Measurements from ENCODE around the gene ASPHD1.
"Not testable (repeated sequence)": the region's sequence is repeated elsewhere in the genome, so short reads cannot be mapped to it uniquely, and the experiment has no call there.

ASPHD1 gene

DNA sequence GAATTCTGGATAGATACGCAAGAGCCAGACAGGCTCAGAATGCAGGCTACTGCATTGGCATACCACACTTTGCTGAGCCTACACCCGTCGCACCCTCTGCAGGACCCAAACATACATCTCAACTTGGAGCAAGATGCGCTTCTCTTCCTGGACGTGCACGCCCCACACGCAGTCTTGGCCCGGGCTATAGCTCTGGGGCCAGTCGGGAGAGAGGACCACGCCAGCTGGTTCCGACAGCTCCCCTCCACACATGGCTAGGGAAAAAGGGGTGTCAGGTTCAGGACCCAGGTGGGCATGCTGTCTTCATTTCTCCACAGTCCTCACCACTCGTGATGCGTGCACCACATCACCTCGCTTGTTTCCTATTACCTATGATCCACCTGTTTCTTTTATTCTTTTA, 22.1 kb upstream of the ASPHD1 start:
- DNase-seq, result no peak

DNA sequence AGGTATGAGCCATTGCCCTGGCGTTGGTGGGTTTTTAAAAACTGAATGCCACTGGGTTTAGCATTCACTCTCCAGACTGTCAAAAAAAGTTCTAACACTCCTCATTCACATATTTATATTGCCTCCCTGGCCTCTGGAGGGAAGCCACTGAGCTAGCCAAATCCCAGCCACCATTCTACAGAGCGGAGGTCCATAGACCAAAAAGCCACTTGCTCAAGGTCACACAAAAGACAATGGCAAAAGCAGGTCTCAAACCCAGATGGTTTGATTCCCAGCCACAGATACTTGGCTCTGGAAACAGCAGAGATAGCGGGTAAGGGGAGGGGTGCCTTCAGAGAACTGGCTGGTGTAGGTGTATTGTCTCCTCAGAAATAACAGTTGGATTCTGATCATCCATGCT, 19.2 kb upstream of the ASPHD1 start:
- no peak for DNase-seq

DNA sequence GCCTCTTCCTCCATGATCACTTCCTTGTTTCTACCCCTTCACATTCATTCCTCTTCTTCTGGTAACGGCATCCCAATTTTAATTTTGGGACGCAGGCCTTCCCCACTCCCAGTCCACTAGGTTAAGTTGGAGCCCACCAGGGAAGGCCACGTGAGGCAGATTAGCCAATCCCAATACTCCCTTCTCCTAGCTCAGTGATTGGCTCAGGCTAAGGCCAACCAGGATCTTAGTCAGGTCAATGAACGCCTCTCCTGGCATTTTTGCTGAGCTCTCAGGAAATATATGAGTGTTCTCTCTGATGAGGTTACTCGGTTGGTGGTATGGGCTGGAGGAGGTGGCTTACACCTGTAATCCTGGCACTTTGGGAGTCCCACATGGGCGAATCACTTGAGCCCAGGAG, 16.3 kb upstream of the ASPHD1 start:
- no peak for DNase-seq

DNA sequence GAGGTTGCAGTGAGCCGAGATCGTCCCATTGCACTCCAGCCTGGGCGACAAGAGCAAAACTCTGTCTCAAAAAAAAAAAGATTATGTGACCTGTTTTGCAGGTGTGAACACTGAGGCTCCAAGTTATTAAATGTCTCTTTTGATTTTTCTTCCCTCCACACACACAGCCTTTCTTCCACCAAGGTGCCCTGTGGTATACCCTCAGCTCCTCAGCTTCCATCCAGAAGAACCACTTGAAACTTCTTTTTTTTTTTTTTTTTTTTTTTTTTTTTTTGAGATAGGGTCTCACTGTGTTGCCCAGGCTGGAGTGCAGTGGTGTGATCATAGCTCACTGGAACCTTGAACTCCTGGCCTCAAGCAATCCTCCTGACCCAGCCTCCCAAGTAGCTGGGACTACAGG, 10.9 kb upstream of the ASPHD1 start:
- not testable (repeated sequence) for DNase-seq

DNA sequence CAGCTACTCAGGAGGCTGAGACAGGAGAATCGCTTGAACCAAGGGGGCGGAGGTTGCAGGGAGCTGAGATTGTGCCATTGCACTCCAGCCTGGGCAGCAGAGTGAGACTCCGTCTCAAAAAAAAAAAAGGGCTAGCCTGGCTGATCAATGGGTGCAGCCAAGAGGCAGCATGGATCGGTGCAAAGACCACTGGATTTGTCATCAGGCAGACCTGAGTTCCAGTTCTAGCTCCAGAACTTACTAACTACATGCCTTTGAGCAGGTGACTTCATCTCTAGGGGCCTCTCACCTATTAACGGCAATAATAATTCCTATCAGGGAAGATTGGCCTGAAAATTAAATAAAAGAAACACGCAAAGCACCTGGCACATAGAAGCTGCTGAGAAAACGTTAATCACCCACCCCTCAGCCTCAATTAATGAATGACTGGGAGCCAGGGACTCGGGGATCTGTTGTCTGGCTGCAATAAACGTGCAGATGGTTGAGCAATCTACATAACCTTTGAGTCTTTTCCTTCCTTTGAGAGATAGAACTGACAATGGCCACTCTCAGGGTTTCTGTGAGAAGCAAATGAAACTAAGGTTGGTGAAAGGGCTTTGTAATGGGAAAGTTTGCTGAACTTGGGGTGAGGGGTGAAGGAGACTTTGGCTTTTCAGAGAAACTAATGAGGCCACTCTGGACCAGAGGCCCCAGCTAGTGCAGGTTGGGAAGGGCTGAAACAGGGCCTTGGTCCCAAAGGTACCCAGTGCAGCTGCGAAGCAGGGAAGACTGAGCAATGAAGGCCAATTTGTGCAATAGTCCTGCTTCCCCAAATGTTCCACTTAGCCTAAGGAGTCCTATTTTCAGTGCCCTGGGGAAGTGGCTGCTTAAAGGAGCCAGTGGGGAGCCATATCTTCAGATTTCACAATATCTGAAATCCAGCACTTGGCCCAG, 8.5 kb upstream of the ASPHD1 start:
- DNase-seq, result no peak

DNA sequence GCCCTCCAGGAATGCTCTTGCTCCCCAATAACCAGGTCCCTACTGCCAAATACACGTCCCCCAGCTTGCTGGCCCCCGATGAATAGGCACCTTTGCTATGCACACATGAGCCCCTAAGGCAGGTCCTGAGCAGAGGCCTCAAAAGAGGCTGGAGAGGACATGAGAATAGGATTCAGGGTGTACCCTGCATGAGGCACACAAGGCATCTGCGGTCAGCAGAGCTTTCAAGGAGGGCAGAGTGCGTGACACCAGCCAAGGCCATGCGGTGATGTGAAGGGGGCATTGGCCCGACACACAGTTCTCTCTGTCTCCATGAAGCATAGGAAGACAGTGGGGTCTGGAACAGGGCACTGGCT, 7.9 kb upstream of the ASPHD1 start:
- DNase-seq, result no peak

- DNase-seq, result no peak
Observed at GRCh38 chr16:29893553-29893952, 6.7 kb upstream of the ASPHD1 start.

DNA sequence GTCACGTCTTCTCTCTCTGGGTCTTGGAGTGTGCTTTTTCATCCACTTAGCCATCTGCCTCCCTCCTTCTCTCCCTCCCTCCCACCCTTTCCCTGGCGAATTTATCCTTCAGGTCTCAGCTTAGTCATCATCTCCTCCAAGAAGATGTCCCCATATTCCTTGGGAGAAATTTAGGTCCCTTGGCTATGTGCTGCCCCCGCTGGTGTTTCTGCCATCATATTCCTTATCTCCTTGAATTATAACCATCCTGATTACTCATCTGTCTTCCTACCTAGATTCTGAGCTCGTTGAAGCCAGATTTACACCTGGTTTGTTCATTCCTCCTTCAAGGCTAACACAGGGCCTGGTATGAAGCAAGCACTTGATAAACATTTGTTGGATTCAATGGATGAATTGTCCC, 5.9 kb upstream of the ASPHD1 start:
- no peak for DNase-seq

GRCh38 chr16:29896841-29897240, 3.4 kb upstream of the ASPHD1 start:
- DNase-seq, result no peak

DNA sequence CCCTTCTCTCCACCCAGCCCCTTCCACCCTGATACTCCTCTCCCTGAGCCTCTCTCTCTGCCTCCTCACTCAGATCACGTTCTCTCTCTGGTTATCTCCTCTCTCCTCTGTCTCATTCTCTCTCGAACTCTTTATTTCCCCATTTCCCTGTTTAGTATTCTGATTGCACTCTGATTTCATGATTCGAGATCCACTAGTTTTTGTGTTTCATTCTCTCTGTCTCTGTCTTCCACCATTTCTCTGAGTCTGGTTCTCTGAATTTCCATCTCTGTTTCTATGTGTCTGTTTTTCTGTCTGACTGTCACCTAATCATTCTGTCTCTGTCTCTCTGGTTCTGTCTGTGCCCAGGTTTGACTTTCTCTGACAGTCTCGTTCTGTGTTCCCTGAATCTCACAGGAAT, 3.0 kb upstream of the ASPHD1 start:
- DNase-seq, result no peak

GRCh38 chr16:29898135-29898803, 2.0 kb upstream of the ASPHD1 start:
- DNase-seq, result no peak

GRCh38 chr16:29898804-29899515, 1.3 kb upstream of the ASPHD1 start:
- no peak for DNase-seq

DNA sequence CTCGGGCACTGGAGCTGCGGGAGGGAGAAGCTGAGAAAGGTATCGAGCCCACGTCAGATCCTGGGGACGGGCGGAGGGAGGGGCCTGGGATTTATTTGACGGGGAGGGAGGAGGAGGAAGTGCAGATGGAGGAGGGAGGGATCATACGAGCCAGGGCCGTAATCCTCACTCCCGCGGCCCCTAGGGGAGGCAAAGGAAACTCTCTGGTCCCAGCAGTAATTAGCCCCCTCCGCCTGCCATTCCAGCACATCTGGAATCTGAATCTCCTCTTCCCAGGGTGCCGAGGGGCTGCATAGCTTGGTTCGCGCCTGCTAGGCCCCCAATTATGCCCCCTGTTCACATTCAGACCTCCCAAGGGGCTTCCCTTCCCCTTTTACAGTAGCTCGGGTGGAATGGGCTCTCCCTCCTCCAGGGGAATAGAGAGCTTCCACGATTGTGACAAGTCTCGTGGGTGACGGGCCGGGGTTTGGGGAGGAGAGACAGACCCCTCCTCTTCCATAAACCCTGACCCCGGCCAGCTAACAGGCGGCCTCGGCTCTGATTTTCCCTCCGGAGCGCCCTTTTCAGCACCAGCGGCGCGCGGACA, 679 bp upstream of the ASPHD1 start, which contains the start of gene SEZ6L2:
Gene SEZ6L2, minus strand, starts transcription at position 35 of the 586 bp plus-strand sequence. CDS start 531 bp downstream, outside the sequence.
- DNase-seq, result peak; percentile 77

DNA sequence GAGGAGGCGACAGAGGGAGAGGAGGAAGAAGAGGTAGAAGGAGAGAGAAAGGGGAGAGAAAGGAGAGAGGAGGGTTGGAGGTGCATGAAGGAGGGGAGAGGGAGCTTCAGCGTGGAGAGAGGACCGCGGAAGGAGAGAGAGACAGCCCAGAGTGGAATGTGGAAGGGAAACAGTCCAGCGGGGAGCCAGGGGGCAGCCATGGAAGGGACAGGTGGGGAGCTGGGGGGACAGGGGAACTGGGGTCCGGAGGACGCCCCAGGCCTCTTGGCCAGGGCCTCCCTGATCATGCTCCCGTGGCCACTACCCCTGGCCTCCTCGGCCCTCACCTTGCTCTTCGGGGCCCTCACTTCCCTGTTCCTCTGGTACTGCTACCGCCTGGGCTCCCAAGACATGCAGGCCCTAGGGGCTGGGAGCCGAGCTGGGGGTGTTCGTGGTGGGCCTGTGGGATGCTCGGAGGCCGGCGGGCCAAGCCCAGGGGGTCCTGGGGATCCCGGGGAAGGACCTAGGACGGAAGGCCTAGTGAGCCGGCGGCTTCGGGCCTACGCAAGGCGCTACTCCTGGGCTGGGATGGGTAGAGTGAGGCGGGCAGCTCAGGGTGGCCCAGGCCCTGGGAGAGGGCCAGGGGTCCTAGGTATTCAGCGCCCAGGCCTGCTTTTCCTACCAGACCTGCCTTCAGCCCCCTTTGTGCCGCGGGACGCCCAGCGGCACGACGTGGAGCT, 759 bp downstream of the ASPHD1 start:
- DNase-seq, result no peak

GRCh38 chr16:29901607-29901945, 1.3 kb downstream of the ASPHD1 start:
- DNase-seq, result no peak

DNA sequence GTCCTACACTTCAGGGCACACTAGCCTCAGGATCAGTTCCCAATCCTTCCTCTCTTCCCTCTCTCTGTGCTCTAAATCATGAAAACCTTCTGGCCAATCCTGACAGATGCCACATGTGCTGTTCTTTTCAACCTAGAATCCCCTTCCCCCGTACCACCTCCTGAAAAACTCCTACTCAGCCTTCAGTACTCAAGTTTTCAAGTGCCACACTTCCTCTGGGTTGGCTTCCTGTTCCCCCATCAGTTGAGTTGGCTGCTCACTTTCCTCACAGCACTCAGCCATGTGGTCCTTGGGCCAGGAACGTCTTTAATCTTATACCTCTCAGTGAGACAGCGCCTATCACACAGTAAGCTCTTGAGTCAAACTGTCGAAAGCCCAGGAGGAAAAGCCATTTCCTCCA, 3.3 kb downstream of the ASPHD1 start:
- no peak for DNase-seq

DNA sequence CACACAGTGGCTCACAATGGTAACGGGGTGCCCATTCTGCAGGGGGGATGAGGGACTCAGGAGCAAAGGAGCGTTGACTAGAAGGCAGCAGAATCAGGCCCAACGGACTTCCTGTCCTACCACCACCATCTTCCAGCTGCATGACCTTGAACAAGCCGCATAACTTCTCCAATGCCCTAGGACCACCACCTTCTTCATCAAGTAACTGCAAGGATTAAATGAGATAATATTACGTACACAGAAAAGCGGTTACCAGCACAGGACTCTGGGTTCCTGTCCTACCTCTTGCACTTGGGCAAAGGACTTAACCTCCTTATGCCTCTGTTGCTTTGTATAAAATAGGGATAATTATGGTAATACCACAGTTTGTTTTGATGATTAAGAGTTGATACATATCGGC, 4.7 kb downstream of the ASPHD1 start:
- DNase-seq, result no peak

DNA sequence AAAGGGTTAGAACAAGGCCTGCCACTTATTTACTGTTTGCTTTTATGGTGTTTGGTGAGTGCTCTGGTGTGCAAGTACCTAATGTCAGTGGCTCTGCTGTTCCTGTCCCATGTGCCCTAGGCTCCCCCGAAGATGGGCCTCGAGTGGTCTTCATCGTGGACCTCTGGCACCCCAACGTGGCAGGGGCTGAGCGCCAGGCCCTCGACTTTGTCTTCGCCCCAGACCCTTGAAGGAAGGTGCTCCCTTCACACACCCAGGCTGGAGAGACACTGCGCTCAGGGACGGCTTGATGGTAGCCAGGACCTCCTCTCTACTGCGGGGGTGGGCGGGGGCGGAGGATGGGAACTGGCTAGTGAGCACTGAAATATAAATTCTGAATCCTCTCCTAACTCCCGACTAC, 5.4 kb downstream of the ASPHD1 start:
- no peak for DNase-seq

DNA sequence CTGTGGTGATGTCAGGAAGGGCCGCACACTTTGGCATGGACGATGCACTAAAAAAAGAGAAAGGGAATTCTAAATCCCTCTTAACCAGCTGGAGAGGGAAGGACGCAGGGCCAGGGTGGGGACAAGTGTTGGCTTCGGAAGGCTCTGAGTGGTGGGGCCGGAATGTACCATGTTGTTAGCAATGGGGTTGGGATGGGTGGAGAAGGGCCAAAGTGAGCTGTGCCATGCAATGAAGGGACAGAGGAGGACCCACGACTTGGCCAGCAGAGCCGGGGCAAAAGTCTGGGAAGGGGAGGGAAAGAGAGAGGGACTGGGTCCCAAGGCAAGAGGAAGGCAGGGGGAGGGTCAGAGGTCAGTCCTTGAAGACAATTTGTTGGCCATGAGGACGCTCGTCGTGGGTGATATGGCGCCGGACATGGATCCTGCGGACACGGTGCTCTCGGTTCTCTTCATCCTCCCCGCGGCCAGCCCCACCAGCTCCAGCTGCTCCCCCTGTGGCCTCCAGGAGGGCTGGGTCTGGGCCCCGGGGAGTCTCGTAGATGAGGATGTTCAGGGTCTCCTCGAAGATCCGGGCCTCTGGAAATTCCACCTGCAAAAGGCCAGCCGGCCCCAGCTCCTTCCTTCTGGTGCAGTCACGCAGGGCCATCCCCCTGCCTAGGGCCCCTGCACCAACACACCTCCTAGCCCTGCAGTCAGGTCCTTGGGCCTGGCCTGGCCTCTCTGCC, 6.4 kb downstream of the ASPHD1 start:
- no peak for DNase-seq

DNA sequence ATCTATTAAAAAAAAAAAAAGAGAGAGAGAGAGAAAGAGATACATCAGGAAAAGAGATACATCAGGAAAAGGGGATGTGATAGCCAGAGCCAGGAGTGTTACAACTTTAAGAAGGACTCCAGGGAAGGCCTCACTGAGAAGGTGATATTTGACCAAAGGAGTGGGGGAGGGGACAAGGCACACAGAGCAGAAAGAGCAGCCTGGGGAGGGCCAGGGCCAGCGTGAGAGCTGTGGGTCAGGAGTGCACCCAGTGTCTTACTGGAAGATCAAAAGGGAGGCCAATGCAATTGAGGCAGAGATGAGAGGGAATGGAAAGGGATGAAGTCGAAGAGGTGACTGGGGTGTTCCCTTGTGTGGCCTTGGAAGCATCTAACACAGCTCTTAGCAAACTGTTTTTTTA, 7.7 kb downstream of the ASPHD1 start:
- DNase-seq, result no peak

GRCh38 chr16:29908719-29909220, 8.5 kb downstream of the ASPHD1 start:
- DNase-seq, result no peak

GRCh38 chr16:29909391-29909790, 9.1 kb downstream of the ASPHD1 start:
- DNase-seq, result no peak

Data from CD4-positive, alpha-beta T cell treated with Interleukin-21 for 1 hour (primary cell).